ENCODE results near the gene CCPG1.

GRCh38 chr15:55320963-55321362, 87.2 kb downstream of the CCPG1 start:
- TF ChIP-seq POLR2AphosphoS5 (IDR thresholded peaks at IDR 0.05; ENCODE audit: low read depth, low read length), result no peak
- no peak for TF ChIP-seq ZNF549 (CRISPR knock-in tag; IDR thresholded peaks at IDR 0.05)

All from HepG2 (cell line).